GM18870 (cell line): ENCODE results near the gene KCNIP2.

Experiments
- ATAC-seq: cut with Tn5 transposase; IDR thresholded peaks from one replicate; pipeline ENCODE4 v1.9.1; 2021; ENCODE audit warnings: moderate library complexity; ENCODE audit not compliant: unreplicated experiment

Gene KCNIP2

DNA sequence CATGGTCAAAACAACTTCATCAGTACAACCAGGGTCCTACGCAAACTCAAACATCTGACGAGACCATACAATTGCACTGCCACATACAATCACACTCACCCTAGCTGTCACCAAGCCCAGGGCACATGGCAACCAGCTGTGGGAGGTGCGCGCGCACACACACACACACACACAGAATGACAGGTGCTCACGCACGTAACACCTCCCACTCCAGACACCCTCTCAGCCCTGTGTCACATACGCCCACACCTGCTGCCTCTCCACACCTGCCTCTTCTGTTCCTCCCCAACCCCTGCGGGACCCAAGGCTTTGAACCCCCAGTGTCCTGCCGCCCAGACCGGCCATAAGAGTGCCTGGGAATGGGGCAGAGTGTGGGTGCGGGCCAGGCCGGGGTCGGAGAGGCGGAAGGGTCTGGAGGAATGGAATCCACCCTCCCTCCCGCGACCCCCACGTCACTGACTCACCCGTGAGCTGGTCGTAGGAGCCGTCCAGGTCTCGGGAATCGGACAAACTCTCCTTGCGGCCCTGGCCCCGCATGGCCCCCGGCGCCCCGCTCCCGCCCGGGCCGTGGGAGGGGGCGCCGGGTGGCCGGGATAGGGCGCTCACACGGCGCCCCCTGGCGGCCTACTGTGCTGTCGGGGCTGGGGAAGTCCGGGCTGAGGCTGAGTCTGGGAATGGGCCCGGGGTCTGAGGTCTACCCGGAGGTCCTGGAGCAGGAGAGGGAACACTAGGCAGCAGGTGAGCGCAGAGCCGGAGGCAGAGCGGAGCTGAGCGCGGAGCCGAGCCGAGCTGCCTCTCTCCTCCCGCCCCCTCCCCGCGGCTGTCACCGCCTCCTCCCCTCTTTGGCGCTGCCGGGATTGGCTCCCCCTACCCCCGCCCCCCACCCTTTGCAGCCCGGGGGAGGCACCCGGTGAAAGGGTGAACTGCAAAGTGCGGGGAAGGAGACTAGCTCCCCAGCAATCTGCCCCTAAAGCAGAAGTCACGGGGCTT, at the start of gene KCNIP2:
Gene KCNIP2, minus strand, starts transcription at position 769 of the 990 bp plus-strand sequence. Its CDS starts 232 bp downstream, at position 537.
- no peak for ATAC-seq

DNA sequence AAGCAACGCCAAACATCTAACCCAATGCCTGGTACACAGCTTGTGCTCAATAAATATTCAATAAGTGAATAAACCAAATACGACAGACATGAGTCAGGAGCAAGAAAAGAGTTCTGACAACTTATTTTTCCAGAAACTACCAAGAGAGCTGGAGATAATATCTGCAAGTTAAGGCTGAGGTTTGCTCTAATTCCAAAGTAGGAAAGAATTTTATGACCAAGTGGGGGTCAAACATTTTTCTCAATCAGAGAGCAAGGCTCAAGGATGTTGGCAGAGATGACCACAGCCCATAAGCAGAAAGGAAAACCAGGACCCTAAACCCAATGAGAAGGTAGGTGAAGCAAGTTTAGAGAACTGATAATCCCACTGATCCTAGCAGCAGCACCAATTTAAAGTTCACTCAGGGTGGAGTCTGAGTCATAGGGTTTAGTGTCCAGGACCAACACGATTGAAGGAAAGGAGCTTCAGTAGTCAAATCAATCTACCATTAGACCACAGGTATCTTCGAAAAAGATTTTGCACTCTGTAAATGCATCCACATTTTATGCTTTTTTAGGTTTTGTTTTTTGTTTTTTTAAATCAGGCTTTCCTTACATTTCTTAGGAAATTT, 49.3 kb upstream of the KCNIP2 start:
- ATAC-seq, result no peak

DNA sequence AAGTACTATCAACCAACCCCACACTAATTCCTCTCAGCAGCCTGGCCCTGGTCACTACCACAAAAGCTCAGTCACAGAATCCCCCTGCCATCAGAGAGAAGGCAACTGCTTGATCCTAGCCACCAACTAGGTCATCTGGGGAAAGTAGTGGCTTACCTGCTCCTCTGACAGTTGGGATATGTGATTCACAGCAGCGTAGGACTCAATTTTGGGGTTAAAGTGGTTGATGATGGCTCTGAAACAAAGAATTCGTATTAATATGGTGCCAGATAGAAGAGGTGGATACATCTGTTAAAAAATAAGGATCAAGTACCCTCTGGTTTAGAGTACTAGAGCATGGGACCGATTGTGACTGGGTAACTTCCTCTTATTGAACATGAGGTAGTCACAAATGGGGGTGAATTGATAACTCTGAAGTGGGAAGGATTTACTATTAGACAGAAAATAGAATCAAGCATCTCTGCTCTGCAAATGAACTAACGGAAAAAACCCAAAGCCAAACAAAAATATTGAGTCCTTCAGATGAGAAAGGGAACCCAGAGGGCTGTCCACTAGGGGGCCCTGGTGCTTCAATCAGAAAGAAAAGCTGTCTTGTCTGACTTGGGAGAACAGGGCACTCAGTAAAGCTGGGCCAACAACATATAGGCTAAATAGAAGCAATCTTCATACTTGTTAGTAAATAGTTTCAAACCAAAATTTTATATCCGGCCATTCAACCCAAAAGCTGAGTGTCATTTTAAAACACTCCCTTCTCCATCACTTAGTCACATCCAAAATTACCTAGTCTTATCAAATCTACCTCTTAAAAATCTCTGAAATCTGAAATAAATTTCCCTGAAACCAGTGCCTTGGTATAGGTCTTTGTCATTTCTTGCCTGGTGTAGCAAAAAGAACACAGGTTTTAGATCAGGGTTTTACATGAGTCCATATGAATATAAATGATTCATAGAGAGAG, 45.9 kb upstream of the KCNIP2 start:
- ATAC-seq, result no peak

DNA sequence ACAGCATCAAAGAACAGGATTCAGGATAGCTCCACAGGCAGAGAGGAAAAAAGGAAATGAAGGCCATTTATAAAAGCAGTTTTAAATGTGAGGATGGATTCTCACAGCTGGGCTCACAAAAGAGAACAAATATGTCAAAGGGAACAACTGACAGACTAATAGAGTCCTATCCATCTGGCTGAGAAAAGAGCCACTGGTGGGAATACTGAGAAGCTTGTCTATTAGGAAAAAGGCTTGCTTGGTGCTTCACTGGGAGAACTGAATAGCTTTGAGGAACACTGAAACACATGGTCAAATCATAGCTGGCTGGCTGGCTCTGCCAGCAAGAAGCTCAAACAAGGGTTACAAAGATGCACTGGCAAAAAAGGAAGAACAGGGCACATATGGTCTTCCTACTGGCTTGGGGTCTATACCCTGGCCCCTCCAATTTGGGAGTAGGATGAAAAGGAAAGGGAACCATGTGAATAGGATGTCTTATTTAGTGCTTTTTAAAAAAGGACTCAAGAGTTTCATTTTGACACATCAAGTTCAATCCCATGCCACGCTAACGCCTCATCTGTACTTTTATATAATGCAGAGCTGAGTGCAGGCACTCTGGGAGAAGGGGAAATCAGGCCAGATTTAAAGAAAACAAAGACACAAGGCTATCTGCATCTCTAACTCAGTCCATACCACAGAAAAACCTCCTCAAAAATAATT, 44.8 kb upstream of the KCNIP2 start:
- ATAC-seq, result no peak

DNA sequence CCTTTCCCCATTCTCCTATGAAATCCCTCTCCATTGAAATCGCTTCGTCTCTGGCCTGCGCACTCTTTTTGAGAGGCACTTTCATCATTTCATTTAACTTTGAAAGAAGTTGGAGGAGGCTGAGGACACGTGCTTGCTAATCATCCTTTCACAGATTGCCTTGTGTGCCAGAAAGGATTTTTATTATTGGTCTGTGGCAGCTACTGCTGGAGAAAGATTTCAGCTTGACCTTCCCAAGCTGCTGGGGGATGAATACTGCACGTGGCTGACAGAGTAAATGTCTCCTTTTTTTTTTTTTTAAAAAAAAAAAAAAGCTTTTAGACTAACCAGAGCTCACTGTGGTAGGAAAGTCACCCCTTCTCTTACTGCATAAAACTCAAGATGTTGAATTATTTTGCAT, 44.2 kb upstream of the KCNIP2 start:
- no peak for ATAC-seq

DNA sequence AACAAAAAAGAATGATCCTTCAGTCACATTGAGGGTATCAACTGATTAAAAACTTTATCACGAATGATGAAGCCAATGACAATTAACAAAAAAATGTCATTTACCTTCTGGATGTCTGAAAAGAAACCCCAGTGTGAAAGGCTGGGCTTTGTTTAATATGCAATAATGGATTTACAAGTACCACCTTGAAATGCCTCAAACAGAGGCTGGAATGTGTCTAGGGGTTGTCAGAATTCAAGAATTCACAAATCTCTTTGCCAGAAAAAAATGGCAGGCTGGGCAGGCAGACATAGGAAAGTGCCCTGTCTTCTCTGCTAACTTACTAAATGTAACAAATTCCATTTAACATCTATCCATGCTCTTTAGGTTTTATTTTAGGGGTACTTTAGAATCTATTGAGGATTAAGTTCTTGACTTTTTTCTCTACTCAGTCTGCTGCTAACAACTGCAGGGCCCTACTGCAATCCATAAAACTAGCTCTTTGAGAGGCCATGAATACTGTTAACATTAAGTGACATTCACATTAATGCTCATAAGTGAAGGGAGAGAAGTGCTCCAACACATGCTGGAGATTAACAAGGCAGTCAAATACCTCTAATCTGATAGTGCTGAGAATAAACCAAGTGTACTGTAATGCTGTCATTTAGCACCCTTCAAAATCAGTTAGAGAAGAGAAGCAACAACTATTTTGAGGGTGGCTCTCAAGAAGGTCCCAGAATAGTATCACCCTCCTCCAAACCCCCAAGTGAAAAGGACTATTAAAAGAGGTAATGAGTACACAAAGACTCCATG, 43.1 kb upstream of the KCNIP2 start:
- no peak for ATAC-seq

DNA sequence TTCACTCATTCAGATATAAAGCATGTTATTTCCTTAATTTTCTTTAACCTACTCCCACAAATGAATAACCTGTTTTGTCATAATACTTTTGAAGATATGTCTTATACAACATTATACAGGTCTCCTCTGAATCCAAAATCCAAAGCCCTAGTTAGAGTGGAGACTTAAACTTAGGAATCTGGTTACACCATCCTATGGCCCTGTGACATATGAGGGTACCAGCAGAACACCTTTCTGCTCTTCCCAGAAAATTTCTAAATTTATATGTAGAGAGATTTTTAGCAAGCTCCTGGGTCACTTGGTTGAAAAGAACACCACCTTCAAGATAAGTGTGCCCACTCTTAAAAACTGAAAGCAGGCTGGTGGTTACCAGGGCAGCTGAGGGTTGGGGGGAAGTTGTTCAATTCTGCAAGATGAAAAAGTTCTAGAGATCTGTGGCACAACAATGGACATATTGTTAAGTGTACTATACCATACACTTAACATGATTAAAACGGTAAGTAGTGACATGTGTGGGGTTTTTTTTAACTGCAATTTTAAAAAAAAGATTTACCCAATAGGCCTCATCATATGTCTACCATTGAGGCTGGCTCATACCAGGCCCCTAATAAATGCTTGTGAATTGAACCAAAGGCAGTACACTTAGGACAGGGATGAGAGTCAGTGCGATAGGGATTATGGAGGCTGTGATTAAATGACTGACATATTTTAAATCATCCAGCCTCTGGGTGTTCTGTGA, 37.6 kb upstream of the KCNIP2 start:
- ATAC-seq, result no peak

DNA sequence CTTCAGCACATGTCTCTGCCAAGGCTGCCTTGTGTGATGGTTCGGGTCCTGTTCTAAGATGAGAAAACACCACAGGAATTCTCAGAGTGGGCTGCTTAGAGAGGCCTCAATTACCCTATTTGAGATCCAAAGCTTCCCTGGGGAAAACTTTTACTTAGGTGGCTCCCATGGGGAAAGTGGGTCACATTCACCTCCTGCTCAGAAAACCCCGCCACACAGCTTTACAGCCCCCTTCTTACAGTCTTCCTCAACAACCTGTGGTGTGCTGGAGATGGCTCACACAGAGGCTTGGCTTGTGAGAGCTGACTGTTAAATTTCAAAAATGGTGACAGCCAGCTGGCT, 36.6 kb upstream of the KCNIP2 start:
- ATAC-seq, result no peak

DNA sequence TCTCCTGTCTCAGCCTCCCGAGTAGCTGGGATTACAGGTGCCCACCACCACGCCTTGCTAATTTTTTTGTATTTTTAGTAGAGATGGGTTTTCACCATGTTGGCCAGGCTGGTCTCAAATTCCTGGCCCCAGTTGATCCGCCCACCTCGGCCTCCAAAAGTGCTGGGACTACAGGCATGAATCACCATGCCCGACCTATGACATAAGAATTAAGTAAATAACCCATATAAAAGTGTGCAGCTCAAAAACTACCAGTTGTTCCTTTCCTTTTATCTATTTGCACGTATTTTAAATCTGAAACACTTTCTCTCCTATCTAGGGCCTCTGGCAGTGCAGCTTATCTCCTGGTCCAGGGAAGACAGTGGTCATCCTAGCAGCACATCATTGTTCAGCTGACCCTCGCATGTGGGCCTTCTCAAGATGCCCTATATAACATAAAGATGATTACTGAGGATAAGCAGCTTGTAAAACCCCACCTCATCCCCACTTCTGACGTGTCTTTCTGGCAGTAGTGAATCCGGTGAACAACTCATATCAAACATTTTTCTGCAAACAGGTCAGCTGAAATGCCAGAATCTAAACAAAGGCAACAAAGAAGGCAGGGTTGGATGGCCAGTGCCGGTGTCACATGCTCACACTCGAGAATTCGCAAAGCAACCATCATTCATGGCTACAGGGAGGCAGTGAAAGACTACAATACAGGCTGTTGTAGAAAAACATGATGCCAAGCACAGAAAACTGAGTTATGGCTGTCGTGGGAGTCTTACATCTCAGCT, 36.0 kb upstream of the KCNIP2 start:
- no peak for ATAC-seq

DNA sequence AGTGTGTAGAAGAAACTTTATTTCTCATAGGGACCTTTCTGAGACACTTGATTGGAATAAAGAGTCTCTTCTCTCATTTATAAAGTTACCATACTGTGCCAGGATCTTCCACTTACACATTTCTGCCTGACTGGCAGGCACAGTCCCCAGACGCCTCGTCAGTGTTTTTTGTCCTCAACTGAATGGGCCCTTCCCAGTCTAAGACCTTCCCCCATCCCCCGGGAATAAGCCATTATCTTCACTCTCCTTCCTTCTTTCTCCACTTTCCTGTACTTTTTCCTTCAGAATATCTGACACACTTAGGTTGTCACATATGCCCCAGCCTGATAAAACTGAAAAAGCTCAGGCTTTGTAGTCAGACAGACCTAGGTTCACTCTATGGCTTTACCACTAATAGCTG, 35.3 kb upstream of the KCNIP2 start:
- ATAC-seq, result no peak

DNA sequence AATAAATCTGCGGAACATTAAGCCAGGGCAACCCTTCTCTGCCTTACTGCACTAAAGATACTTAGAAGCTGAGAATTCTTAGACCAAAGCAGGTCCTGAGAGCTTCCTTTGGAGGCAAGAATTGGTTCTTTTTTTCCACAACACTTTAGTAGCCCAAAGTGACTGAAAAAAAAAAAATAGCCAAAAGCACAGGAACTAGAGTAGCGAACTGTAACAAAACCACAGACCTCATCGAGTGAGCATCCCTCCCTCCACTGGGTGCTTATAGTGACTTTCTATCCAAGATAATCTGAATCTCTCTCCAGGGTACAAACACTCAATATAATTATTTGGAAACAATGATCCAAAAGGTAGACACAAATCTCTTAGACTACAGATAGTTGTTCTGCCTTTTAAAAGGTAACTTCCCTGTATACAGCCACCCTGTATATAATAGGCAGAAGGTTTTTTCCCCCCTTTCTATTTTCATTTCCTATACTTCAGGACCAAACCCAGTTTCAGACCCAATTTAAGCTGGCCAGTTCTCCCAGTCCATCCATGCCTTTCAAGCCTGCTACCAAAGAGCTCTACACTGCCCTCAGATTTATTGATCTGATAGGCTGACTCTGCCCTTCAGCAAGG, 31.6 kb upstream of the KCNIP2 start:
- ATAC-seq, result no peak

DNA sequence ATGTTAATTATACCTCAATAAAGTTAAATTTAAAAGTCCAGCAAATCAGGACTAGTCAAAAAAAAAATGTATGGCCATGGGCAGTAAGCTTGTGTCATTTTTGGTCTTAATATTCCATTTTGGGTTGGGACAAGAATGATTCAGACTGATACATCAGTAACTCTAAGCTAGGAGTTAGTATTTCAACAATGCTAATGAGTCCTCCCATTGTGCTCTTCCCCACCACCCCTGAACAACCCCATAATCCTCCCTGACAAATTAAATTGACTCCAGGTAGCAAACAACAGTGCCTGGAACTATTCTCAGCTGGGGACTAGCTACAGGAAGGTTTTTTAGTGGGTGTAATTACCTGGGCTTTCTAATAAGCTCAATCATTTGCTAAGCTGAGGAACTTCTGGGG, 30.7 kb upstream of the KCNIP2 start:
- no peak for ATAC-seq

DNA sequence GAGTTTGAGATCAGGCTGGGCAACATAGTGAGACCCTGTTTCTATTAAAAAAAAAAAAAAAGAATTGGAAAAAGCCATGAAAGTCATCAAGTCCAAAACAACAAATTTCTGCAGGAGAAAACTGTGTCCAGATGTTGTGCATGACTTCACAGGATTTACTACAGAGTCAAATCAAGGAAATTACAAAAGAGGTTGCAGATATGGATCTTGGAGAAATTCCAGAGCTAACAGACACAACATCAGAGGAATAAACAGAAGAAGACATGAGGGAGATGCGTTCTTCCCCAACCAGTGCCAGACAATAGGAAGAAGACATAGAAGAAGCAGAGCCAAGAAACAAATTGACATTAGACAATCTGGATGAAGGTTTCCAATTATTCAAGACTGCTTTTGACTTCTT, 24.3 kb upstream of the KCNIP2 start:
- ATAC-seq, result no peak

DNA sequence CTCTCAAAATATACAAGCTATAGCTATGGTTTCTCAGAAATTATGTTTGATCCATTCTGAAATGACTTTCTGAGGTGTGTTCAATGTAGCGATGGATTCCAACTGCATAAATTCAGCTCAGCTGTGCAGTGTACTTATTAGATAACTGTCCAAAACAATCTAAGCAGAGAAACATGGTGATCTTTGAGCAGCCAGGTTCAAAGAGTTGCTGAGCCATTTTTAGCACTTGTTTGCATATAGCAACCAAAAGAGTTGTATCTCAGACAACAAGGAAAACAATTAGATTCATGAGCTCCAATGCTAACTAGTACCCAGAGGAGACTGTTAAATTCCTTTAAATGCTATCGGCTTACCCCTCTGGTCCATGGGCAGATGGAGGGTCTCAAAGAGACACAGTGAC, 15.9 kb upstream of the KCNIP2 start:
- ATAC-seq, result no peak

DNA sequence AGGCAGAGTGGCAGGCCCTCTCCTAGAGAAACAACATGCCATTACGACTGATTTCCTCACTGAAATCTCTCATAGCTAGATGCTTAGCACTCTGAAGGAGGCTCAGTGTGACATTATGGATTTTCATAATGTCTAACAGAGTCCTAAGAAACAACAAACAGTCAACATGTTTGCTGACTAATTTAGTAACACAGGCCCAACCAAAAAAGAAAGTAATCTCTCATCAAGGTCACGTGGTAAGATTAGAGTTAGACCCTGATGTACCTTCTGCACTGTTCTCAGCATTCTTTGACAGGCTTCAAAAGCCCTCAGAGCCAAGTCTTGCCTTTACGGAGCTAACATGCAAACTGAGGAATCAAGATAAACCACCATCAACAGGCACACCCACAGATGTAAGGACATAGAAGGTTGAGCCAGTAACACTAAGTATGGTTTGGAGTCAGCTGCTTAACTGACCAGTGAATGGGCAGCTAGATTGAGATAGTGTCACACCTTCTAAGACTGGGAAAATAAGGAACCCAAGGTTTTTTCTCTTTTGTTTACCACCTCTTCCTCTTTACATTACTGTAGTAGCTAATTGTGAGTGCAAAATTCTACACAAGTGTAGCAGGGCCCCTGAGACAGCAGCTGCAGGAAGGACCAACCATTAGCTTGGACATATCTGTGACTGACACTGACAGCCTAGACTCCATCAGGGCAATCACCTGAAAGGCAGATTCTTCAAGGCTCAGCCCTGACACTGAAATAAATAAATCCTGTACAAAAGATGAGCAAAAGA, 15.3 kb upstream of the KCNIP2 start:
- ATAC-seq, result no peak

DNA sequence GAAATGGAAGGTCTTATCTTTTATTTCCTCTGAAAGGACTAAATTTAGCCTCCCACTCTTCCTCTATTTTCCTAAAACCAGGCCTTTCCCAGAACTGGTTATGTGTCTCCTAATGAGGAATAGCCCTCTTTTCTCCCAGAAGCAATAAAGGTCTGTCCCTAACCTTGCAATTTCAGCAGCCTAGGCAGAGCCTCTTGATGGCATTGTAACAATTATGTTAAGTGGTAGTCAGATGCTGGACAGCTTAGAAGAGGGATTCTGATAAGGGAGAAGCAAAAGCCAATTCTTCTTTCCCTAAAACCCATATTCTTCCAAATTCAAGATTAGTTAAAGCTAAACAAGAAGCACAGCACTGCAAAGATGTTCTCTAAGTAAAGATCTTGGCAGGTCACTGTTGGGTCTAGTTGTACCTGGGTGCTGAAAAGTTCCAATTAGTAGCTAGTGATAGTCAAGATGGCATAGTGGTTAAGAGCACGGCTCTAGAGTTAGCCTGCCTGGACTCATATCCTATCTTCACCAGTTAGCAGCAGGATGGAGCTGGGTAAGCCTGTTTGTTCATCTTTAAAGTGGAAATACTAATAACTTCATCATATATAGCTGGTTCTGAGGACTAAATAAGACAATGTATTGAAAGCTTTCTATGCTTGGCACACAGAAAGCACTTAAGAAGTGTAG, 14.3 kb upstream of the KCNIP2 start:
- ATAC-seq, result no peak

DNA sequence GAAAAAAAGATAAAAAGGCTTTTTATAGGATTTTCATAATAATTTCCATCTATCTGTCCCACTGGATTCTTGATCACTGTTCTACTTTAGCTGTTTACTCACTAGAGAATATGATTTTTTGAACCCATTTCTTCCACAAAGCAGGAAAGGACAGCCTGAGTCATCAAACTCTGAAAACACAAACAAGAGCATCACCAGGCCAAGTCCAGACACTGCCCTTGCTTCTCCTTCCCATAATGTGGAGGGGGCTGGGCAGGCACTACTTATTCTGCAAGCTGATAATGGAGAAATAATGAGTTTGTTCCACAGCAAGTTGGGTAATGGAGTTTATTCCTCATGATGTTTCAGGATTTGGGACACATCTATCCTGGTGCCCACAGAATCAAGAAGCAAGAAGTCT, 13.0 kb upstream of the KCNIP2 start:
- ATAC-seq, result no peak
